Raji (cell line): ENCODE results near the gene DGKQ.

Experiments used
- POLR2A ChIP-seq: IDR thresholded peaks from 2 replicates; pipeline ENCODE4 v1.6.1; 2011; ENCODE audit warnings: low read depth, low read length, control low read depth; ENCODE audit not compliant: insufficient read depth

The DGKQ gene

GRCh38 chr4:1013225-1014073 is 40.1 kb upstream of the DGKQ start:
- TF ChIP-seq POLR2A, result no peak

DNA sequence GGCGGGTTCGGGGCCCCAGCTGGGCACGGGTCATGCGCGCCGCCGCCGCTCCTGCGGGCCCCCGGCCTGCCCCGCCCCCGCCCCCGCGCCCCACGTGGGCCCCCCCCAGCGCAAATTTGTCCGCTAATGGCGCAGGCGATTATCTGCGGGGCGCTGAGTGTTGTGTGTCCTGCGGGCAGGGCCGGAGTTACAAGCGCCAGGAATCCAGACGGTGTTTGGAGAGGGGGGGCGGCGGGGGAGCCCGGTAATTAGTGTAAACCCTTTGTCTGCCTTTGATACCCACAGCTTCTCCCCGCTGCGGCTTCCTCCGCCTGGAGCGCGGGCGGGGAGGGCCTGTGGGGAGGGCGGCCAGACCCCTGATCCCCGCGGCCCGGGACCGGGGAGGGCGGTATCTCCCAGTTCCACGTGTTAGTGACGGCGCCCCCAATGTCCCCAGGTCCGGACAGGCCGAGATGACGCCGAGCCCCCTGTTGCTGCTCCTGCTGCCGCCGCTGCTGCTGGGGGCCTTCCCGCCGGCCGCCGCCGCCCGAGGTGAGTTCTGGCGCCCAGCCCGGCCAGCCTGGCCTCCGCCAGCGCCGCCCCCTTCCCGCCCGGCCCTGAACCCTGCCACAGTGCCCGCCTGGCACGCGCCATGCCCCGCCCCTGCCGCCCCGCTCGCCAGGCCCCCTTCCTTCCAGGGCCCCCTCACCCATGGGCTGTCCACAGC is 38.8 kb upstream of the DGKQ start:
- no peak for TF ChIP-seq POLR2A

GRCh38 chr4:1011666-1012033 is 38.3 kb upstream of the DGKQ start:
- TF ChIP-seq POLR2A, result no peak

- TF ChIP-seq POLR2A, result no peak
Measured at GRCh38 chr4:1011022-1011665, 37.8 kb upstream of the DGKQ start, which contains the start of gene FGFRL1. TSS of gene FGFRL1 (plus strand) at chr4:1011626. CDS start at chr4:1012486, 860 bp downstream.

DNA sequence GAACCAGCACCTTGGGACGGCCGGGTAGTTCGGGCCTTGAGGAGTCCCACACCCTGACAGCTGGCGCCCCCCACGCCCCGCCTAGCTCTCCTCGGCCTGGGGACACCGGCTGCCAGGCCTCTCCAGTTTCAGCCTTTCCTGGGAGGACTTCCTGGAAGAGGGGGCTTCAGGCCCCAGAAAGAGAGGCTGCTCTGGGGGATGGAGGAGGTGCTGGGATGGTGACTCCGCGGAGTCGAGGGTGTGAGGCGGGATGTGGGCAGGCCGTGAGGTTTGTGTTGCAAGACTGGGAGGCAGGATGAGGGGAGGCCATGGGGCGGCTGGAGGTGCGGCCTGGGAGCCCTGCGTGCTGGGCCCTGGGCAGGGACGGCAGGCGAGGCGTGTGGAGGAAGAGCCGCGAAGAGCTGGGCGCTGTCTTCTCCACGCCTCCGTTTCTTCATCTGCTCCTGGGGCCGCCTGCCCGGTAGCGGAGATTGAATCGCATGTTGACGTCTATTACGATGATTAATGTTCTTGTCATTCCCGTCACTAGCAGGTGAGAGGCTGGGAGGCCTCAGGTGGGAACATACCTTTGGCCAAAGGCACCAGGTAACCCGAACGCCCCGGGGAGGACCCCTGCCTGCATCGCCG is 37.1 kb upstream of the DGKQ start:
- TF ChIP-seq POLR2A, result no peak

- 0 out of 2 replicates have a peak, but pooled peaks have one; percentile 36 for TF ChIP-seq POLR2A
Measured at GRCh38 chr4:1009542-1010394, 36.4 kb upstream of the DGKQ start.

DNA sequence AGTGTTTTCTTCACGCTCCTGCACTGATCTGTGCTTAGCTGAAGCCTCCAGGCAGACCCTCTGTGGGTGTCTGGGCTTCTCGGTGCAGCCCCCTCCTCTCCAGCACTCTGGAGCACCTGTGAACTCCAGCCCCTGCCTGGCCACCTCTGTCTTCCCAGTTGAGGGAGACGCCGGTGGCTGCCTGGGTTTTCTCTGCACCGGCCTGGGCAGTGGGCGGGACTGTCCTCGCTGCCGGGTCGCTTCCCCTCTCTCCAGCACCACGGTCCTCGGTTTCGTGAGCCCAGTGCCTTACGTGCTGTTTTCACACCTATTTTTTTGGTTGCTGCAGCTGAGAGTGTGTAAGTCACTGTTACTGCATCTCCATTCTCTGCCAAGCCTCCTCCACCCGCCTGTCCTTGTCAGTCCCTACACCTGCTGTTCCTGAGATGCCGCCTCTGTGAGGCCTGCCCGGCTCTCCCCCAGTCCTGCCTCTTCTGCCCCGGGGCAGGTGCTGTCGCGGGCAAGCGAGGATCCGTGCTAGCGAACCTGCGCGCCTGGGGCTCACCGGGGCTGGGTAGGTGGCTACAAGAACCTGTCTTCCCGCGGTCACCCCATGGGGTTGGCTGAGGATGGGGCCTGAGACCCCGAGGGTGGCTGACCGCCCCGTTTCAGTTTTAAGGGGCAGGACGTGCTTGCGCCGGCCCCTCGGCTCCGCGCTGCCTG is 35.6 kb upstream of the DGKQ start:
- no peak for TF ChIP-seq POLR2A

GRCh38 chr4:1006856-1007255 is 33.5 kb upstream of the DGKQ start:
- no peak for TF ChIP-seq POLR2A

DNA sequence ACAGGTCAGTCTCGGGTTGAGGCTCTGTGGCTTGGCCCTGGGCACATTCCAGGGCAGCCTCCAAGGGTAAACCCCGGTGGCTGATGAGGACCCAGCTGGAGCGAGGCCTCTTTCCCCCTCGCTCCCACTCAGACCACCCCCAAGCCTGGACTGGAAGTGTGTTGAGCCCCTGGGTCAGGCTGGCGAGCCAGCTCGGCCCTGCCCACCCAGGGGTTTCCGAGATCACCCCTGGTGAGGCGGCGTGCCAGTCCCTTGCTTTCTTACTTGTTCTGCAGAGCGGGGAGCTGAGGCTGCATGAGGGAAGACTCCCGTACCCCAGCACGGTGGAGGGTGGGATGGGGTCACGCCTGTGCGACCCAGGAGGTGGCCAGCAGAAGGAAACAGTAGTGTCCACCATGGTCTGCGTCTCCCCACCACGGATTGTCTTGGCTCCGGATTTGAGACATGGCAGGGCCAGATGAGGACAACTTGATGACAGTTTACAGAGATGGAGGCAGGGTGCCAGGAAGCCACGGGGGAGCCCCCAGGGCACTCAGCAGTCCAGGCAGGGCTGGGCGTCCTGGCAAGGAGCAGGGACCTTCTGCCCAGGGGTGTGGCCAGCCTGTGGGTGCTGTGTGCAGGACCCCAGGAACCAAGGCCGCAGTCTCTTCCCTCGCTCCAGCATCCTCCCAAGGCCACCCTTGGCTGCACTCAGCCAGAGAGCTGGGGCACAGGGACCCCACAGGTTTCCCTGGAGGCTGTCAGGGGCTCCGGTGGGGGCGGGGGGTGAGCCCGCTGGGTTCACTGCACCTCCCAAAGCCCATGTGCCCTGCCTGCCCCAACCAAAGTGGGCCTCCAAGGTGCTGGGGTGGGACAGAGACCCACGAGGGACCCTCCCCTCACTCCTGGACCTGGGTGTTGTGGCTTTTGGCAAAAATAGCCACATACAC is 31.5 kb upstream of the DGKQ start:
- TF ChIP-seq POLR2A, result no peak

GRCh38 chr4:1004071-1004418 is 30.7 kb upstream of the DGKQ start:
- no peak for TF ChIP-seq POLR2A

- TF ChIP-seq POLR2A, result no peak
Measured at GRCh38 chr4:1003271-1004070, 30.1 kb upstream of the DGKQ start.

DNA sequence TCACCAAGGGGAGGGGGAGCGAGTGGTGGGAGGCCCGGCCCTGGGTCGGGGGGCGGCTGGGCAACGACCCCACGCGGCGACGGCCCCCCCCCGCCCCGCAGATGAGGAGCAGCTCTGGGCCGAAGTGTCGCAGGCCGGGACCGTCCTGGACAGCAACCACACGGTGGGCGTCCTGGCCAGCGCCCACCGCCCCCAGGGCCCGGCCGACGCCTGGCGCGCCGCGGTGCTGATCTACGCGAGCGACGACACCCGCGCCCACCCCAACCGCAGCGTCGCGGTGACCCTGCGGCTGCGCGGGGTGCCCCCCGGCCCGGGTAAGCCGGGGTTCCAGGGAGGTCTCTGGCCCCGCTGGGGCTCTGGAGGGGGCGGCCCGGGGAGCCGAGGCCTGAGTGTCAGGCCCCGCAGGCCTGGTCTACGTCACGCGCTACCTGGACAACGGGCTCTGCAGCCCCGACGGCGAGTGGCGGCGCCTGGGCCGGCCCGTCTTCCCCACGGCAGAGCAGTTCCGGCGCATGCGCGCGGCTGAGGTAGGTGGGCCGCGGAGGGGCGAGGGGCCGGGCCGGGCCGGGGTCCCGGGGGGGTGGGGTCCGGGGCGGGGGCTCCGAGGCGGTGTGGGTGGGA is 29.4 kb upstream of the DGKQ start:
- TF ChIP-seq POLR2A, result no peak
